ENCODE measurements around the gene ARHGAP25.

ARHGAP25 gene

GRCh38 chr2:68700560-68700959, 34.1 kb upstream of the ARHGAP25 start:
- Histone ChIP-seq H3K9me3 (ENCODE audit: control insufficient read depth in 1 of 2, low read length in 2 of 2) (peaks cover 0 to 6% of the 10 kb centered on the region in 2 donors), H3K36me3 (ENCODE audit: control insufficient read depth in 1 of 2, insufficient read depth in 2 of 2, low read length in 2 of 2) (no peaks in the 10 kb centered on the region), H3K27ac (ENCODE audit: low read length) (no peak overlapping the region), H3K4me1 (ENCODE audit: control insufficient read depth in 1 of 2, insufficient read depth in 2 of 2, low read length in 2 of 2) (no peaks in the 10 kb centered on the region), H3K27me3 (ENCODE audit: low read depth, low read length) (no peaks in the 10 kb centered on the region), H3K4me3 (ENCODE audit: low read depth in 1 of 2, low read length in 2 of 2) (no peak overlapping the region)

- H3K36me3 ChIP-seq (ENCODE audit: control insufficient read depth in 1 of 2, insufficient read depth in 2 of 2, low read length in 2 of 2): no peaks in the 10 kb centered on the region
- no peak overlapping the region for H3K27ac ChIP-seq (ENCODE audit: low read length)
- no peak overlapping the region for H3K4me3 ChIP-seq (ENCODE audit: low read depth in 1 of 2, low read length in 2 of 2)
- no peaks in the 10 kb centered on the region for H3K27me3 ChIP-seq (ENCODE audit: low read depth, low read length)
- no peaks in the 10 kb centered on the region for H3K9me3 ChIP-seq (ENCODE audit: control insufficient read depth in 1 of 2, low read length in 2 of 2)
- H3K4me1 ChIP-seq (ENCODE audit: control insufficient read depth in 1 of 2, insufficient read depth in 2 of 2, low read length in 2 of 2): no peaks in the 10 kb centered on the region
Measured at GRCh38 chr2:68706637-68707036, 28.0 kb upstream of the ARHGAP25 start.

GRCh38 chr2:68708629-68709028, 26.0 kb upstream of the ARHGAP25 start:
- no peak overlapping the region for H3K27ac ChIP-seq (ENCODE audit: low read length)
- no peaks in the 10 kb centered on the region for H3K9me3 ChIP-seq (ENCODE audit: control insufficient read depth in 1 of 2, low read length in 2 of 2)
- H3K27me3 ChIP-seq (ENCODE audit: low read depth, low read length): no peaks in the 10 kb centered on the region
- H3K4me1 ChIP-seq (ENCODE audit: control insufficient read depth in 1 of 2, insufficient read depth in 2 of 2, low read length in 2 of 2): no peaks in the 10 kb centered on the region
- no peak overlapping the region for H3K4me3 ChIP-seq (ENCODE audit: low read depth in 1 of 2, low read length in 2 of 2)
- no peaks in the 10 kb centered on the region for H3K36me3 ChIP-seq (ENCODE audit: control insufficient read depth in 1 of 2, insufficient read depth in 2 of 2, low read length in 2 of 2)

- Histone ChIP-seq H3K4me3 (ENCODE audit: low read depth in 1 of 2, low read length in 2 of 2) (no peak overlapping the region), H3K9me3 (ENCODE audit: control insufficient read depth in 1 of 2, low read length in 2 of 2) (no peaks in the 10 kb centered on the region), H3K4me1 (ENCODE audit: control insufficient read depth in 1 of 2, insufficient read depth in 2 of 2, low read length in 2 of 2) (no peaks in the 10 kb centered on the region), H3K36me3 (ENCODE audit: control insufficient read depth in 1 of 2, insufficient read depth in 2 of 2, low read length in 2 of 2) (no peaks in the 10 kb centered on the region), H3K27me3 (ENCODE audit: low read depth, low read length) (no peaks in the 10 kb centered on the region), H3K27ac (ENCODE audit: low read length) (no peak overlapping the region)
Measured at GRCh38 chr2:68709421-68709911, 25.1 kb upstream of the ARHGAP25 start.

GRCh38 chr2:68710336-68710735, 24.3 kb upstream of the ARHGAP25 start:
- H3K27me3 ChIP-seq (ENCODE audit: low read depth, low read length): no peaks in the 10 kb centered on the region
- H3K4me3 ChIP-seq (ENCODE audit: low read depth in 1 of 2, low read length in 2 of 2): no peak overlapping the region
- H3K9me3 ChIP-seq (ENCODE audit: control insufficient read depth in 1 of 2, low read length in 2 of 2): no peaks in the 10 kb centered on the region
- H3K36me3 ChIP-seq (ENCODE audit: control insufficient read depth in 1 of 2, insufficient read depth in 2 of 2, low read length in 2 of 2): no peaks in the 10 kb centered on the region
- no peaks in the 10 kb centered on the region for H3K4me1 ChIP-seq (ENCODE audit: control insufficient read depth in 1 of 2, insufficient read depth in 2 of 2, low read length in 2 of 2)
- H3K27ac ChIP-seq (ENCODE audit: low read length): no peak overlapping the region

GRCh38 chr2:68710756-68711155, 23.9 kb upstream of the ARHGAP25 start:
- Histone ChIP-seq H3K27ac (ENCODE audit: low read length) (no peak overlapping the region), H3K36me3 (ENCODE audit: control insufficient read depth in 1 of 2, insufficient read depth in 2 of 2, low read length in 2 of 2) (no peaks in the 10 kb centered on the region), H3K9me3 (ENCODE audit: control insufficient read depth in 1 of 2, low read length in 2 of 2) (no peaks in the 10 kb centered on the region), H3K27me3 (ENCODE audit: low read depth, low read length) (no peaks in the 10 kb centered on the region), H3K4me1 (ENCODE audit: control insufficient read depth in 1 of 2, insufficient read depth in 2 of 2, low read length in 2 of 2) (no peaks in the 10 kb centered on the region), H3K4me3 (ENCODE audit: low read depth in 1 of 2, low read length in 2 of 2) (no peak overlapping the region)

GRCh38 chr2:68714866-68715265, 19.7 kb upstream of the ARHGAP25 start:
- Histone ChIP-seq H3K27me3 (ENCODE audit: low read depth, low read length) (no peaks in the 10 kb centered on the region), H3K27ac (ENCODE audit: low read length) (no peak overlapping the region), H3K4me3 (ENCODE audit: low read depth in 1 of 2, low read length in 2 of 2) (no peak overlapping the region), H3K36me3 (ENCODE audit: control insufficient read depth in 1 of 2, insufficient read depth in 2 of 2, low read length in 2 of 2) (no peaks in the 10 kb centered on the region), H3K4me1 (ENCODE audit: control insufficient read depth in 1 of 2, insufficient read depth in 2 of 2, low read length in 2 of 2) (no peaks in the 10 kb centered on the region), H3K9me3 (ENCODE audit: control insufficient read depth in 1 of 2, low read length in 2 of 2) (no peaks in the 10 kb centered on the region)

GRCh38 chr2:68715353-68716041, 19.1 kb upstream of the ARHGAP25 start:
- Histone ChIP-seq H3K4me3 (ENCODE audit: low read depth in 1 of 2, low read length in 2 of 2) (no peak overlapping the region), H3K27me3 (ENCODE audit: low read depth, low read length) (no peaks in the 10 kb centered on the region), H3K36me3 (ENCODE audit: control insufficient read depth in 1 of 2, insufficient read depth in 2 of 2, low read length in 2 of 2) (no peaks in the 10 kb centered on the region), H3K27ac (ENCODE audit: low read length) (no peak overlapping the region), H3K9me3 (ENCODE audit: control insufficient read depth in 1 of 2, low read length in 2 of 2) (no peaks in the 10 kb centered on the region), H3K4me1 (ENCODE audit: control insufficient read depth in 1 of 2, insufficient read depth in 2 of 2, low read length in 2 of 2) (no peaks in the 10 kb centered on the region)

- H3K36me3 ChIP-seq (ENCODE audit: control insufficient read depth in 1 of 2, insufficient read depth in 2 of 2, low read length in 2 of 2): no peaks in the 10 kb centered on the region
- no peaks in the 10 kb centered on the region for H3K27me3 ChIP-seq (ENCODE audit: low read depth, low read length)
- no peaks in the 10 kb centered on the region for H3K9me3 ChIP-seq (ENCODE audit: control insufficient read depth in 1 of 2, low read length in 2 of 2)
- H3K27ac ChIP-seq (ENCODE audit: low read length): no peak overlapping the region
- peaks cover 0 to under 1% of the 10 kb centered on the region in 2 donors for H3K4me1 ChIP-seq (ENCODE audit: control insufficient read depth in 1 of 2, insufficient read depth in 2 of 2, low read length in 2 of 2)
- no peak overlapping the region for H3K4me3 ChIP-seq (ENCODE audit: low read depth in 1 of 2, low read length in 2 of 2)
Measured at GRCh38 chr2:68716604-68717304, 17.9 kb upstream of the ARHGAP25 start.

- Histone ChIP-seq H3K27ac (ENCODE audit: low read length) (no peak overlapping the region), H3K4me1 (ENCODE audit: control insufficient read depth in 1 of 2, insufficient read depth in 2 of 2, low read length in 2 of 2) (peaks cover 0 to 3% of the 10 kb centered on the region in 2 donors), H3K4me3 (ENCODE audit: low read depth in 1 of 2, low read length in 2 of 2) (no peak overlapping the region), H3K9me3 (ENCODE audit: control insufficient read depth in 1 of 2, low read length in 2 of 2) (no peaks in the 10 kb centered on the region), H3K36me3 (ENCODE audit: control insufficient read depth in 1 of 2, insufficient read depth in 2 of 2, low read length in 2 of 2) (no peaks in the 10 kb centered on the region), H3K27me3 (ENCODE audit: low read depth, low read length) (no peaks in the 10 kb centered on the region)
Measured at GRCh38 chr2:68717305-68717661, 17.3 kb upstream of the ARHGAP25 start.

- no peaks in the 10 kb centered on the region for H3K36me3 ChIP-seq (ENCODE audit: control insufficient read depth in 1 of 2, insufficient read depth in 2 of 2, low read length in 2 of 2)
- no peaks in the 10 kb centered on the region for H3K27me3 ChIP-seq (ENCODE audit: low read depth, low read length)
- H3K27ac ChIP-seq (ENCODE audit: low read length): no peak overlapping the region
- H3K9me3 ChIP-seq (ENCODE audit: control insufficient read depth in 1 of 2, low read length in 2 of 2): no peaks in the 10 kb centered on the region
- peaks cover 0 to 3% of the 10 kb centered on the region in 2 donors for H3K4me1 ChIP-seq (ENCODE audit: control insufficient read depth in 1 of 2, insufficient read depth in 2 of 2, low read length in 2 of 2)
- no peak overlapping the region for H3K4me3 ChIP-seq (ENCODE audit: low read depth in 1 of 2, low read length in 2 of 2)
Measured at GRCh38 chr2:68719912-68720311, 14.7 kb upstream of the ARHGAP25 start.

All from muscle layer of duodenum (tissue), 2 donors.